ENCODE measurements around the gene TSHZ2.

TSHZ2 gene

GRCh38 chr20:52991830-52992229 is 19.7 kb downstream of the TSHZ2 start:
- TF ChIP-seq CTCF (IDR thresholded peaks at IDR 0.05; ENCODE audit: control extremely low read depth, extremely low read depth, low read depth, missing control alignments), result no peak
- CTCF ChIA-PET, result interaction anchor here (1.0 kb wide), 1 partner anchor 10 kb away, joined by 3 read pairs; no protein-coding TSS in a partner anchor
- no peak for DNase-seq (ENCODE audit: extremely low spot score)
- POLR2A ChIA-PET, result no interaction called here

- ChIA-PET POLR2A (no interaction called here), CTCF (no interaction called here)
- TF ChIP-seq CTCF (IDR thresholded peaks at IDR 0.05; ENCODE audit: control extremely low read depth, extremely low read depth, low read depth, missing control alignments), result no peak
- no peak for DNase-seq (ENCODE audit: extremely low spot score)
Measured at GRCh38 chr20:52992632-52993031, 20.5 kb downstream of the TSHZ2 start.

- TF ChIP-seq CTCF (IDR thresholded peaks at IDR 0.05; ENCODE audit: control extremely low read depth, extremely low read depth, low read depth, missing control alignments), result no peak
- ChIA-PET POLR2A (no interaction called here), CTCF (no interaction called here)
- no peak for DNase-seq (ENCODE audit: extremely low spot score)
Measured at GRCh38 chr20:52993076-52993475, 20.9 kb downstream of the TSHZ2 start.

GRCh38 chr20:52994184-52994970 is 22.2 kb downstream of the TSHZ2 start:
- ChIA-PET POLR2A (no interaction called here), CTCF (no interaction called here)
- TF ChIP-seq CTCF (IDR thresholded peaks at IDR 0.05; ENCODE audit: control extremely low read depth, extremely low read depth, low read depth, missing control alignments), result no peak
- no peak for DNase-seq (ENCODE audit: extremely low spot score)

- no peak for DNase-seq (ENCODE audit: extremely low spot score)
- TF ChIP-seq CTCF (IDR thresholded peaks at IDR 0.05; ENCODE audit: control extremely low read depth, extremely low read depth, low read depth, missing control alignments), result no peak
- POLR2A ChIA-PET, result no interaction called here
- CTCF ChIA-PET, result interaction anchor here (0.9 to 1.4 kb wide), 2 partner anchors 10 to 14 kb away, joined by 3 to 4 read pairs; no protein-coding TSS in a partner anchor
Measured at GRCh38 chr20:52996130-52996529, 24.0 kb downstream of the TSHZ2 start.

- no peak for DNase-seq (ENCODE audit: extremely low spot score)
- POLR2A ChIA-PET, result no interaction called here
Measured at GRCh38 chr20:52996658-52997057, 24.5 kb downstream of the TSHZ2 start.

More at GRCh38 chr20:52996658-52997057, 24.5 kb downstream of the TSHZ2 start:
- CTCF ChIA-PET, result interaction anchor here (0.9 to 1.4 kb wide), 2 partner anchors 9 to 14 kb away, joined by 3 to 4 read pairs; no protein-coding TSS in a partner anchor
- TF ChIP-seq CTCF (IDR thresholded peaks at IDR 0.05; ENCODE audit: control extremely low read depth, extremely low read depth, low read depth, missing control alignments), result no peak
